Skin of body (tissue), 2 donors: ENCODE results near the gene QKI. TPM values are rescaled to one million over a fixed set of nuclear protein-coding genes. Genes with fewer than 3 reads are reported as not detected.

Source experiments
- DNase-seq: peaks from one replicate; lab custom pipeline; 2025; lab: John Stamatoyannopoulos, UW
- total RNA-seq: library from RNA; depleted of rRNA; stranded (reverse); fragments of >200 nt; gene quantifications from one replicate; pipeline ENCODE4 v1.2.3, GENCODE V29; 2014

QKI gene
- total RNA-seq, 1 donor from 2014 or later = 152 TPM

- DNase-seq = no peak
Measured at GRCh38 chr6:163391985-163392384, 22.5 kb upstream of the QKI start.

- DNase-seq = peak; percentile 79
Measured at GRCh38 chr6:163392533-163392932, 22.0 kb upstream of the QKI start.

DNA sequence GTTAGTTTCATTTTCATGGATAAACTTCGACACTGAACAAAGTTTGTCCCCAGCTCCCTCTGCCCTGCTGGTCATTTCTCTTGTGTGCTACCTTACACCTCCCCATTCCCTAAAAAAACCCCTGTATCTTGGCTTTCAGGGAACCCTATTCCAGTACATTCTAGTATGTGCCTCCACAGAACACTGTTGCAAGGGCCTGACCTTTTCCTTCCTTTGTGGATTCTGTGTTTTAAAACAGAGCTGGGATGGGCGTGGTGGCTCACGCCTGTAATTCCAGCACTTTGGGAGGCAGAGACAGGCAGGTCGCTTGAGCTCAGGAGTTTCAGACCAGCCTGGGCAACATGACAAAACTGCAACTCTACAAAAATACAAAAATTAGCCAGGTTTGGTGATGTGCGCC lies 20.6 kb upstream of the QKI start:
- no peak for DNase-seq

- DNase-seq = no peak
Measured at GRCh38 chr6:163394659-163395058, 19.9 kb upstream of the QKI start.

DNA sequence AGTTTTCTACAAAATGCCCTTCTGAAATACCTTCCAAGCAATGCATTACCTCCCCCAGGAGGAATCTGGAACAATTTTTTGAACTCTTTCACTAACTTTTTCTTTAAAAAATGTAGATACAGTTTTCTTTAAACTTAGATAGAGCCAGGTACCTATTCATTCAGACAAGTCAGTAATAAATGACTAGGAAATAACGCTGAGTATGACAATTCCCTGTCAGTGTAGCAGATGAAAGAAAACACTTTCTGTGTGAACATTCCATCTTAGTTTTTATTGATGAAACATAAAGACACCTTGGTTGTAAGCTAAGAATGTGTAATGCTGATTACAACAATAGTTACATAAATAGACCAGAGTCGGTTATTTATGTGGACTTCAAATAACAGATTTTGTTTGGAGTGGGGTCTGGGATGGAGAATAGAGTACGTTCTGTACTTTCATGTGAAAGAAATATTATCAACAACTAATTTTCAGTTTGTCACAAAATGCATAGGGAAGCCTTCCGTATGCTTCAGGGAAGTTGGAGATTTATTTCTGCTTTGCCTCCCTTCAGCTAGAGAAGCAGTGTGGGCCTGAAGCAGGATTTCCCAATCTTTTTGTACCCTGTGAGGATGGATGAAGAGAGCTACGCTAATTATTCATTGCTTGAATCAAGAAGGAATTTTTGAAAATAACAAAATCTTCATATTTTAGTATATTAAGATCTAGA lies 19.2 kb upstream of the QKI start:
- no peak for DNase-seq

DNA sequence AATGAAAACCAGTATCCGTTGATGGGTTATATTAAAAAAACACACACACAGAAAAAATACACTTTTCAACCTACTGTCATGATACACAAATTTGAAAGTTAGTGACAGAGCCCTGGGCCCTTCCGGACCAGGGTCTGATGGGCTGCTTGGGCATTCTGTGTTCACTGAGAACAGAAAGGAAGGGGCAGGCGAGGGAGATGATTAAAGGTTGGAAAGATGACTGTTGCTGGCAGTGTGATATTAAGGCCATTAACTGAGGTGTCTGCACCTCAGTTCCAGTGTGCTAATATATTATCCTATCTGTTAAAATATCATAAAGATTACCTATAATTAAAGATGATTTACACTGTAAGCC lies 18.7 kb upstream of the QKI start:
- DNase-seq = no peak

GRCh38 chr6:163397326-163397725 lies 17.2 kb upstream of the QKI start:
- DNase-seq = no peak

DNA sequence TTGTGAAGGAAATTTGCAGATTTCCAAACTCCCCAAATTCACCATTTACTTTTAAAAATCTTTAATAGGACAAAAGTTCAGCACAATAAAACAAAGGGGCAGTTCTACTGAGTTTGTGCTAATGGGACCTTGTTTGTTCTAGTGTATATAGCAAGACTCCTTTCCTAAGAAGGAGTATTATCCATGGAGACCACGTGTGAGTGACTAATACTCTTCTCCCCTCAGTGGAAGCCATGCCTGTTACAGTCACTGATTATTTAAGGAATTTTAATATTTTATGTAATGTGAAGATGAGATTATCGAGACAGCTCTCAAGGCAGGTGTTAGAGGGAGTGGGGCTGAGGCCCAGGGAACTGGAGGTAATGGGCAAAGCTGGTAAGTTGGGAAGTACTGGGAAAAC lies 16.4 kb upstream of the QKI start:
- no peak for DNase-seq

DNA sequence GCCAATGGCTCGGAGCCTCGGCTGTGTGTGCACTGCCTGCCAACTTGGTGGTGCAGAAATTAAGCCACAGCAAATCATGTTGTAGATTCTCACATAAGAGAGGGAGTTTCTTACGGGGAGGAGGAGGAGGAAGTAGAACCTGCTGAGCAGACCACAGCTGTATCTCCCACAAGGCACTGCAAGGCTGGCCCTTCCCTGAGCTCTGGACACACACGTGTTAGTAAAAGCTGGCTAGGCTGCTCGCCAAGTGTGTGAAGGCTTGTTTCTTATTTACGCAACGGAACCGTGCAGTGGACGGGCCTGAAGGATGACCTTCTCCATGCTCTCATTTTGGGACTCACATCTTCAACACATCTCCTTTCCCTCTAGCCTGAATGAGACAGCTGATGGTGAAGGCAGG lies 15.7 kb upstream of the QKI start:
- DNase-seq = no peak

GRCh38 chr6:163400509-163400908 lies 14.0 kb upstream of the QKI start:
- DNase-seq = no peak

GRCh38 chr6:163401039-163401885 lies 13.3 kb upstream of the QKI start:
- no peak for DNase-seq

DNA sequence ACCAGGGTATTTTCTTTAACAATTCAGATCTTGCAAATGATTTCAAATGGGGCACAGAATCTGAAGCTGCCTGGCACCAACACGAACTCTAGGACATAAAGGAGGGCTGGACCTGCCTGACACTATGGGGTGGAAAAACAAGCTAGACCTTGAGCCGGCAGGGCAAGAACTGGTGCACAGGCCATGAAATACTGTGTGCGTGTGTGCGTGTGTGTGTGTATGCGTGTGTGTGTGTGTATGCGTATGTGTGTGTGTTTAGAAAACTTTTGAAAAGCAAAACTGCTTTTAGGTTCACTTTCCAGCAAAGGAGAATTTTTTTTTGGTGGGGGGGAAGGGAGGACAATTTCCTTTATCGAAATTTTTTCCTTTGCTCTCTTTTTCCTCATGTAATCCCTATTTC lies 11.9 kb upstream of the QKI start:
- DNase-seq = no peak

- DNase-seq = no peak
Measured at GRCh38 chr6:163404825-163405265, 9.7 kb upstream of the QKI start.

DNA sequence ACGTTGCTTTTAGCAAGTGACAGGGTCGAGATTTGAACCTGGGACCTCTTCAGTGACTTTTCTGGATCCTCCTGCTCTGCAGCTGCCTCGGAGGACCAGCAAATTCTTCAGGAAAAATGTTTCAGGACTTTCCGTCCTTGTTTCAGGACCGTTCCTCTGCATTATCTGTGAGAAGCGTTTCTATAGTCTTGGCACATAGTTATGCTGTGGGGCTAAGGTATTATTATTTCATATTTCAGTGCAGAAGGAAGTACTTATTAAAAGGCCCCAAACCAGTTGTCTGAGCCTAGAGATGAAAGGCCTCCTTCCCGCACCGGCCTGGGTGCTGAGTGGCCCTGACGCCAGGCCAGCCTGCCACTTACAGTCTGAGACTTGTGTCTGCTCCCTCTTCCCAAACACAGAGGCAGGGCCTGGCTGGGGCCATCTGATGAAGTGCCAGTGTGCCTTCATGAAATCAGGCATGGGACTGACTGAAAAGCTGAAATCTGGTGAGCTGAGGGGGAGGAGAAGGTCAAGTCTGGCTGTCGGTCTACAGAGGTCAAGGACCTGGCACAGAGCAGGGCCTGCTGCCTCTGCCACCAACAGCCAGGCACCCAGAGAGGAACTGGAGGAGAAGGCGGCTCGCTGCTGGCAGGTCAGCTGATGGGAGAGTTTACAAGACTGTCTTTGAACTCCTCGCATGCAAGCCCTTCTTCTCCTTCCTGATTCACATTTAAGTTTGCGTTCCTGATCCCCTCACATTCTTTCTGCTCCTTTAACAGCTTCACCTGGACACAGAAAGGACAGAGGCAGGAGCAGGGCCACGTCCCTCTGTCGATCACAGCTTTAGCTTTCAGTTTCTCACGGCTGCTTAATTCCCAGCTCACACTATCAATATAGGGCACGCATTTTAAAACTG lies 8.9 kb upstream of the QKI start:
- peak; percentile 53 for DNase-seq

DNA sequence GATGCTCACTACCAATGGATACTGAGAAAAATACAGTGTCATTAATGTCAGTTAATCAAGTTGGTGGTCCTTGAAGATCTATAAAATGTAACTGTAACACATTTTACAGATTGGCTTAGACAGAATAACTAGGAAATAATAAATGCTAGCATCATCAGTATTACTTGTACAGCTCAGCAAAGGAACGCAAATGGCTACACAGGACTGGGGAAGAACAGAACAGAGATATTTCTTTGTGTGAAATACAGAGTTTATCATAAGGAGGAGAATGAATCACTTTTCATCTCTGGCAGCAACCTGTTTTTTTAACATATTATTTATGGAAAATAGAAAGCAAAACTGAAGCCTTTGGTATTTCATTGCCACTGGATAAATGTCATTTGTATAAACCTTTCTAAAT lies 8.2 kb upstream of the QKI start:
- DNase-seq = no peak

DNA sequence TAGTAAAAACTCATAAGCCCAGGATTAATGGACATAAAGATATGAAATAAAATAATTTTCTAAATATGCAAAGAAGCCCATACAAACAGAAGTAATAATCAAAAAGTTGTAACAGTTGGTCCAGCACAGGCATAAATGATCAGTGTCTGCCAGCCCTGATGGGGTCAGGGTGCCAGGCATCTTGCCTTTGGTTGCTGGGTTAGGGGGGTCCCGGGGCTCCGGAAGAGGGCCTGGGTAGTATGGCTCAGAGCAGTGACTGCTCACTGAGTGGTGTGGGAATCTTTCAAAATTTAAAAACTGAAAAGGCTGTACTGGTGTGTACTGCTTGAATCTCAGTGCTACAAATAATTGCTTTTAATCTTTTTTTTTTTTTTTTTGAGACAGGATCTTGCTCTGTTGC lies 7.7 kb upstream of the QKI start:
- DNase-seq = no peak

- DNase-seq = no peak
Measured at GRCh38 chr6:163408352-163408991, 6.0 kb upstream of the QKI start.

- no peak for DNase-seq
Measured at GRCh38 chr6:163409712-163410111, 4.8 kb upstream of the QKI start.

GRCh38 chr6:163412341-163412740 lies 2.2 kb upstream of the QKI start:
- peak; percentile 56 for DNase-seq

GRCh38 chr6:163412801-163413344 lies 1.6 kb upstream of the QKI start:
- DNase-seq = peak; percentile 83
